NCI-H2029 treated with DMSO at 0.1 percent for 48 hours (cell line): ENCODE results near the gene PYDC1.
"Not testable (repeated sequence)": the region's sequence is repeated elsewhere in the genome, so short reads cannot be mapped to it uniquely, and the experiment has no call there.

Source experiments
- DNase-seq: peaks from one replicate; lab custom pipeline; 2025; lab: John Stamatoyannopoulos, UW

Gene PYDC1

DNA sequence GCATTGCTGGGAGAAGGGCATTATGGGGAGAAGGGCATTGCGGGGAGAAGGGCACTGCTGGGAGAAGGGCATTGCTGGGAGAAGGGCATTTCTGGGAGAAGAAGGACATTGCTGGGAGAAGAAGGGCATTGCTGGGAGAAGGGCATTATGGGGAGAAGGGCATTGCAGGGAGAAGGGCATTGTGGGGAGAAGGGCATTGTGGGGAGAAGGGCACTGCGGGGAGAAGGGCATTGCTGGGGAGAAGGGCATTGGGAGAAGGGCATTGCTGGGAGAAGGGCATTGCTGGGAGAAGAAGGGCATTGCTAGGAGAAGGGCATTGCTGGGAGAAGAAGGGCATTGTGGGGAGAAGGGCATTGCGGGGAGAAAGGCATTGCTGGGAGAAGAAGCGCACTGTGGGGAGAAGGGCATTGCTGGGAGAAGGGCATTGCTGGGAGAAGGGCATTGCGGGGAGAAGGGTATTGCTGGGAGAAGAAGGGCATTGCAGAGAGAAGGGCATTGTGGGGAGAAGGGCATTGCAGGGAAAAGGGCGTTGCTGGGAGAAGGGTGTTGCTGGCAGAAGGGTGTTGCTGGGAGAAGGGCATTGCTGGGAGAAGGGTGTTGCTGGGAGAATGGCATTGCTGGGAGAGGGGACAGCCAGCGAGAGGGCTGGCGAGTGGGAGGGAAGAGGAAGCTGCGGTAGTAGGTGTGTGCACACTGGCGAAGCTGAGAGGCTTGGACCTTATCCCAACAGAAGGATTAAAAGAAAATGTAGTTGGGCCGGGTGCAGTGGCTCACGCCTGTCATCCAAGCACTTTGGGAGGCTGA is 4.6 kb upstream of the PYDC1 start:
- no peak for DNase-seq

DNA sequence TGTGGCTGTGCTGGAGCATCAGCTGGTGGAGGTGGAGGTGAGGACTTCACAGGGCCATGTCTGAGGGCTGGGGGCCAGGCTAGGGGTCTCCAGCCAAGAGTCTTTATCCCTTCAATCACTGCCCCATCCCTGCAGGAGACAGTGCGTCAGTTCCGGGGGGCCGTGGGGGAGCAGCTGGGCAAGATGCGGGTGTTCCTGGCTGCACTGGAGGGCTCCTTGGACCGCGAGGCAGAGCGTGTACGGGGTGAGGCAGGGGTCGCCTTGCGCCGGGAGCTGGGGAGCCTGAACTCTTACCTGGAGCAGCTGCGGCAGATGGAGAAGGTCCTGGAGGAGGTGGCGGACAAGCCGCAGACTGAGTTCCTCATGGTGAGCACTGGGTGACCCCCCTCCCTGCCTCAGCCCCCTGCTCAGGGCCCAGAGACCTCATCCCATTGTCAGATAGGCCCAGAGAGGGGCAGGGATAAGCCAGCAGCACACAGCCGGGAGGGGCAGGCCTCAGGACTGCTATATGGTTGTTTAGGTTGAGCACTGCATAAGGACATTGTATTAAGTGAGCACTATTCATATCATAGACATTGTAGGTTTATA is 2.3 kb upstream of the PYDC1 start:
- DNase-seq: no peak

DNA sequence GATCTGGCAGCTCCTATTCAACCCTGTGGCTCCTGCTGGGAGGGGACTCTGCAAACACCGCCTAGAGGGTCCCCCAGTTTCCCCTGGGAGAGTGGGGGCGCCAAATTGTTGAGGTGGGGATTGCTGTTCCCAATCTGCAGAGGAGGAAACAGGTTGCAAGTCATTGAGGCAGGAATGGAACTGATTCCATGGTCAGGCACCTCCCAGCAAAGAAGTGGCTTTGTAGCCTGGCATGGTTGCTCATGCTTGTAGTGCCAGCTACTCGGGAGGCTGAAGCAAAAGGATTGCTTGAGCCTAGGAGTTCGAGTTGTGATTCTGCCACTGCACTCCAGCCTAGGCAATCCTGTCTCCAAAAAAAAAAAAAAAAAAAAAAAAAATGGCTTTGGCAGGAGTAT is 198 bp upstream of the PYDC1 start:
- DNase-seq: no peak

DNA sequence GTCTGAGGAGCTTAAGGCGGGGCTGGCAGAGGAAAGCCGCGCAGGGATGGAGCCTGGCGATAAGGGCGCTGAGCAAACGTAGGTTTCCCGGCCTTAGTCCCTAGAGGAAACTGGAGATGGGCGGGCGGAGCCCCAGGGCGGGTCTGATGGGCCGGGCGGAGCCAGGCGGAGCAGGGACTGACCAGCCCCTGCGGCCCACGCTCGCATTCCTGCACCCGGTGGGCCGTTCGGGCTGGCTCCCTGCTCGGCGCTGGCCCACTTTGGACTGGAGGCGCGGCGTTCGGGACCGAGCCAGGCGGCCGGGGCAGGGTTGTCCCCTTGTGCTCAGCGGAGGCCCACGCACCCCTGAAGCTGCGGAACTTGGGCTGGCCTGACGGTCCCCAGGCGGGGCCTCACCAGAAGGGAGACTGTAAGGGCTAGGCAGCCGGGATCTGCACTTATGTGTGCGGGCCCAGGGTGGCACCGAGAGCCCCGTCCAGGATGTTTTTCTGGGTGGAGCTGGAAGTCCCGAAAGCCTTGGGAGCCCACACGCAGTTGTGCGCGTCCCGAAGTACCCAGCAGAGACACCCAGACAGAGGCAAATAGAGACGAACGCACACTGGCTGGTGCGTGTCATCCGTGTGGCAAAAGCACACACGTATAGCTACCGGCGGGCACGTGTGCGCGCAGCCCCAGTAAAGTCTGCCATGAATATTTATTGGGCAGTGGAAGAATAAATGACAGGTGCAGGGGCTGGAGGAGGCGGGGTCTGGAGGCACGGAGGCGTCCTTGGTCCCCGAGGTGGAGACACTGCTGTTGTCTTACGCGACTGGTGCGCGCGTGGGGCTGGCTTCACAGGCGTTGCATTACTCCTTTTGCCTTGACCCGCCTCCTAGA is 1.4 kb downstream of the PYDC1 start:
- no peak for DNase-seq

DNA sequence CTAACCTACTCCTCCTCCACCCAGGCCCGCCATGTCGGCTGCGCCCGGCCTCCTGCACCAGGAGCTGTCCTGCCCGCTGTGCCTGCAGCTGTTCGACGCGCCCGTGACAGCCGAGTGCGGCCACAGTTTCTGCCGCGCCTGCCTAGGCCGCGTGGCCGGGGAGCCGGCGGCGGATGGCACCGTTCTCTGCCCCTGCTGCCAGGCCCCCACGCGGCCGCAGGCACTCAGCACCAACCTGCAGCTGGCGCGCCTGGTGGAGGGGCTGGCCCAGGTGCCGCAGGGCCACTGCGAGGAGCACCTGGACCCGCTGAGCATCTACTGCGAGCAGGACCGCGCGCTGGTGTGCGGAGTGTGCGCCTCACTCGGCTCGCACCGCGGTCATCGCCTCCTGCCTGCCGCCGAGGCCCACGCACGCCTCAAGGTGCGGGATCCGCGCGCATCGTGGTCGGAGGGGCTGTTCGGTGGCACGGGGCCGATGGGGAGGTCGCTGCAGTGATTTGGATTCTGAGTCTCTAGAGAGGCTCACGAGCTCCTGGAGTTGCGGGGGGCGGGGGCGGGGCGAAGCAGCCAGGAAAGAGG is 2.1 kb downstream of the PYDC1 start:
- no peak for DNase-seq

DNA sequence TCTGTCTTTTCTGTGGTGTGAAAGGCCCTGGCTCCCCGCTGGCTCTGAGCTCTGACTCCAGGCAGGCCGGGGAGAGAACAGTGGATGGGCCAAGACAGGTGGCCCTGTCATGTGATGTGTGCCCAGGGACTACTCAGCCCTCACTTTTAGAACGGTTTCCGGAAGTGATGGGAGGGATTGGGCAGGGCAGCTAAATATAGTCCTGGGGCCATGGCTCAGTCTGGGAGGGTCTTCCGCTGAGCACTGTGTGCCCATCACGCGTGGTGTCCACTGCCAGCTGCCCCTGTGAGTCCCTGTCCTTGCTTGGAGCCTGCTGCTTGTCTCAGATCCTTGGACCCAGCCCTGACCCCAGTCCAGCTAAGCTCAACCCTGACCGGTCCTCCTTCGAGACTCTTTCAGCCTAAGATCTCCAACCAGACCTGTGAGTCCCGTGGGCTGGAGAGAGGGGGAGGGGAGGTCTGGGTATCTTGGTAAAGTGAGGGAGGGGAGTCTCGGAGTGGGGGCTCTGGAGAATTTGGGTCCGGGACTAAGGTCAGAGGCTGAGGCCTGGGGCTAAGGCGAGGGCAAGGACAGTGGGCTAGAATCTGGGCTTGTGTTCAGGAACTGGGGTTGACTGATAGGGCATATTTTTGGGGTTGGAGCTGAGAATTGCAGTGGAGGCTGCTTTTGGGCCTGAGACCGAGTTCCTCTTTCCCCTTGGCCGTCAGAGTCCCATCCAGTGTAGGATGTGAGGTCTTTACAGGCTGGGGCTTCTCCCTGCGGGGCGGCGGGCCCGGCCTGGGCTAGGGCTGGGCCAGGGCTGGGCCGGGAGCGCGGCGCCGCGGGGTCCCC is 2.8 kb downstream of the PYDC1 start, which contains the start of gene TRIM72:
TRIM72 (plus strand) TSS at position 243 of the 831 bp plus-strand sequence. CDS start 620 bp downstream, outside the sequence.
- DNase-seq: no peak

GRCh38 chr16:31213342-31213741 is 3.6 kb downstream of the PYDC1 start:
- no peak for DNase-seq

DNA sequence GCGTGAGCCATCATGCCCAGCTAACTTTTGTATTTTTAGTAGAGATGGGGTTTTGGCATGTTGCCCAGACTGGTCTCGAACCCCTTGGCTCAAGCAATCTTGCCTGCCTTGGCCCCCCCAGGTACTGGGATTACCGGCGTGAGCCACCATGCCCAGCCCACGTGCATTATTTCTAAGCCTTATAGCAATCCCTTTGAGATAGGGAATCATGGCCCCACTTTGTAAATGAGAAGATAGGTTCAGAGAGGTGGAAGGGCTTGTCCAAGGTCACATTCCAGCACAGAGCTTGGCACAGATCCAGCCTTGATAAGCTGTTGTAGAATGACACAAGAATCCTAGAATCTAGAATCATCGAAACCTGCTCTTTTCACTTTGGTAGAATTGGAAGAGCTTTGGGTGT is 10.2 kb downstream of the PYDC1 start:
- DNase-seq: no peak

- no peak for DNase-seq
These were observed 11.9 kb downstream of the PYDC1 start for GRCh38 chr16:31204871-31205666.

DNA sequence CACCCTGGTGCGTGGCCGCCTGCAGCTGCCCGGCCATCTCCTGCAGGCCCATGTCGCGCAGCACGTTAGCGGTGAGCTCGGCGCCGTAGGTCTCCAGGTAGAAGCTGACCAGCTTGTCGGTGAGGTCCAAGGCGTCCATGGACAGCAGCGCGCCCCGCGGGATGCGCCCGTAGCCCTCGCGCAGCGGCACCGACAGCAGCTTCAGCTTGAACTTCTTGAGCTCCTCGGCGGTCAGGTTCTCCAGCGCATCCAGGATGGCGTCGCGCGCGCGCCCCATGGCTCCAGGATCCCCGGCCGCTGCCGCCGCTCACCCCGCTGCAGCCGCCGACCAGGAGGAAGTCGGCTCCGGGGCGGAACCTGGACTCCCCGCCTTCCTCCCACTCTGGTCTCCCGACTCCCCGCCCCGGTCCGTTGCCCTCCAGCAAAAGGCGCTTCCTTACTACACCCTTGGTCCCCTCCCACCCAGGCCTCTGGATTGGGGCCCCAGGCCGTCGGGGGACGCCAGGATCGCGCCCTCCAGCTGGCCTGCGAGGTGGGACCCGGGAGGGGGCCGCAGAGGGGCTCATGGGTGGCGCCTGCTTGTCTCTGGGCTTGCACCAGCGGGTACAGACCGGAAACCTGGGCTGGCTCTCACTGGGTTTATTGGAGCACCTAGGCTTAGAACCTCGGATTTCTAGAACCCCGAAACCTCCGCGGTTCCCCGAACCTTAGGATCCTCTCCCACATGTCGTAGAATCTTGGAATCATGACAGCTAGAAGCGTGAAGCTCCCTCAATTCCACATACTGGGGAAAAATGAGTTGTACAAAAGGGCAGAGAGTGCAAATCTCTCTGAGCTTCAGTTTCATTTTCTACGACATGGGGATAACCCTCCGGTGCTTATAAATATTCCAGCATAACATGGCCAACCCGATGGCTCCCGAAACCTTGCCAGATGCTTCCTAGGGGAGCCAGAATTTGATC is 14.2 kb downstream of the PYDC1 start, which contains the start of gene PYCARD:
PYCARD (minus strand) TSS at position 347 of the 962 bp plus-strand sequence; CDS start at position 277, 70 bp downstream.
- DNase-seq: no peak

GRCh38 chr16:31201582-31202413 is 15.1 kb downstream of the PYDC1 start:
- no peak for DNase-seq

- no peak for DNase-seq
These were observed 15.9 kb downstream of the PYDC1 start for GRCh38 chr16:31200821-31201568.

DNA sequence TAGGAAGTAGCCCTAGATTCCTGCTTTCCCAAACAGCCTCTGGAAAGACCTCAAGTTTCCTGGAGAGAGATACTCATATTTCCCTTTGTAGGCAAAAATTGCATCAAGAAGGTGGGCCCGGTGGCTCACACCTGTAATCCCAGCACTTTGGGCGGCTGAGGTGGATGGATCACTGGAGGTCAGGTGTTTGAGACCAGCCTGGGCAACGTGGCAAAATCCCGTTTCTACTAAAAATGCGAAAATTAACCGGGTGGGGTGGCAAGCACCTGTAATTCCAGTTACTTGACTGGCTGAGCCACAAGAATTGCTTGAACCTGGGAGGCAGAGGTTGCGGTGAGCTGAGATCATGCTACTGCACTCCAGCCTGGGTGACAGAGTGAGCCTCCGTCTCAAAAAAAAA is 16.8 kb downstream of the PYDC1 start:
- not testable (repeated sequence) for DNase-seq

GRCh38 chr16:31199430-31200041 is 17.4 kb downstream of the PYDC1 start:
- no peak for DNase-seq

DNA sequence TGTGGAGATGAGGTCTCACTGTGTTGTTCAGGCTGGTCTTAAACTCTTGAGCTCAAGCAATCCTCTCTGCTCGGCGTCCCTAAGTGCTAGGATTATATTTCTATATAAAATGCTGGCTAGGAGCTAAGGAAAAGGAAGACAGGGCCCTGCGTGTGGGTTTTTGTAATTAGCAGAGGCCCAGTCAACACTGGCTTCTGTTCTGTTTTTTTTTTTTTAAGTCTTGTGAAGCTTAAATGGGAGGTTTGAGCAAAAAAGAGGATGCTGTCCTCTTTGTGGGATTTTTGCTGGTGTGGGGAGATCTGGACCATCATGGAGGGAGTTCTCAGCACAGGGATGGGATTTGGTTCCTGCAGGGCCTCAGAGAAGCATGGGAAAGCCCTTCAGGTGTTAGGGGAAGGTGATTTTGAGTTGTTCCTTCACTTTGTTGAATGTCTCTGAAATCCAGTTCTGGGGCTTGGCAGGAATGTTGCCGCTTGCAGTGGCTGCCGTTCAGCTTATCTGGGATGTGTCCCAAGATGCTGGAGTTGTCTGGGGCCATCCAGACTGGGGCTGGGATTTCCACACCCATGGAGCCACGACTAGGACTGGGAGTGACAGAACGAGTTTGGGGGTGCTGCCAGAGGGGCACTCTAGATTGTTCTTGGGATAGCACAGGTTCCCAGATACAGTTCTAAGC is 18.6 kb downstream of the PYDC1 start:
- DNase-seq: no peak

- DNase-seq: no peak
These were observed 20.4 kb downstream of the PYDC1 start for GRCh38 chr16:31196324-31197088.
